Right ventricle myocardium superior (tissue), 1 donor: ENCODE results near the gene ZFP57. TPM values are rescaled to one million over a fixed set of nuclear protein-coding genes. Genes with fewer than 3 reads are reported as not detected.

Source experiments
- ATAC-seq: fragments of 200-7000 bp; cut with Tn5 transposase; one replicate; pipeline ENCODE4 v1.9.1; 2020; ENCODE audit warnings: mild to moderate bottlenecking; ENCODE audit not compliant: poor library complexity
- DNase-seq: peaks from one replicate; pipeline ENCODE4 v3.0.0-alpha.2; 2020
- intact Hi-C: fragments of 100-400 bp; cut with DNase I; formaldehyde crosslinking; loops from one replicate; pipeline ENCODE4 v1.11.2; 2022
- long read RNA-seq: library from polyadenylated mRNA; unstranded; transcript quantifications from one replicate; pipeline ENCODE4 v2.0.0, GENCODE V29; 2021
- total RNA-seq: library from RNA; stranded (reverse); fragmentation: NEBNext Ultra II Directional; extraction: Animal tissue kit (Norgen Biotek cat#: 25700); gene quantifications from one replicate; pipeline ENCODE4 v1.2.1, GENCODE V29; 2021
- donor health status: DM: no; HTN: yes; CAD: no; lungs with severe emphysema.

ZFP57 gene
- not detected for total RNA-seq
- long read RNA-seq: 0 reads

DNA sequence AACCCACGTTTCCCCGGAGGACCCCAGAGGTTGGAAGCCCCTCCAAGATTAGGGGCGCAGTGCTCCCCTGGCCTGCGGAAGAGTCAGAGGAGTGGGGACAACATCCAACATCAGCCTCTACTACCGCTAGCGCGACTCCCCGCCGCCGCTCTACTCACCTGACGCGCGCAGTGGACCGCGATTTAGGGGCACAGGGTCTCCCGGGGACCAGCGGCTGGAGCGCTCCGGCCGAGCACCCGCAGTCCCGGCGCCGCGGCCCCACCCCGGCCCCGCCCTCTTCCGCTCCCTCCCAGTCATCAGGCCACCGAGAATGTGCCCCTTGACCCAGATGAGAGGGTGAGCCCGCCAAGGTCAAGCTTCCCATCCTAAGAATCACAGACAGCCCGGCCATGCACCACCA lies at the start of gene ZFP57:
Gene ZFP57, minus strand, starts transcription at position 249 of the 400 bp plus-strand sequence. CDS start 4,149 bp downstream, outside the sequence.
- ATAC-seq (no peak), DNase-seq (no peak)
- intact Hi-C loops: no loop called here

DNA sequence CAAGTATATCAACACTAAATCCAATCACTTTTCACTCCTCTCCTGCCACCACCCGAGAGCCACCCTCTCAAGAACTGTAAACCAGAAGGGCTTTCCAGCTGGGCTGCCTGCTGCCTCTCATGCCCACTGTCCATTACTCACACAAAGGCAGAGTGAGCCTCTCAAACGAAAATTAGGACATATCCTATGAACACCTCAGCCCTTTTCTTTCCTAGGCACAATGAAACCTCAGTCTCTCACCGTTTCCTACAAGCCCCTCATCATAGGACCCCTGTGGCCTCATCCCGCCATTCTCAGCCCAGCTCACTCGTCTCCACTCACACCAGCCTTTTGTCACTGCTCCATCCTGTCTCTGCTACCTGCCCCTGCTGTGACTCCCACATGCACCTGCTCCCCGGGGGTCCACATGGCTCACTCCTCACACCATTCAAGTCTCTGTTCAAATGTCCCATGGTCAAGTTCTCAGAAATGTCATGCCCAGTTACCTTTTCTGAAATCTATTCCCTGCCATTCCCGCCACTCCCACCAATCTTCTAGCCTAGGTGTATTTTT lies 49.7 kb upstream of the ZFP57 start:
- ATAC-seq: no peak
- intact Hi-C loops: no loop called here
- no peak for DNase-seq

DNA sequence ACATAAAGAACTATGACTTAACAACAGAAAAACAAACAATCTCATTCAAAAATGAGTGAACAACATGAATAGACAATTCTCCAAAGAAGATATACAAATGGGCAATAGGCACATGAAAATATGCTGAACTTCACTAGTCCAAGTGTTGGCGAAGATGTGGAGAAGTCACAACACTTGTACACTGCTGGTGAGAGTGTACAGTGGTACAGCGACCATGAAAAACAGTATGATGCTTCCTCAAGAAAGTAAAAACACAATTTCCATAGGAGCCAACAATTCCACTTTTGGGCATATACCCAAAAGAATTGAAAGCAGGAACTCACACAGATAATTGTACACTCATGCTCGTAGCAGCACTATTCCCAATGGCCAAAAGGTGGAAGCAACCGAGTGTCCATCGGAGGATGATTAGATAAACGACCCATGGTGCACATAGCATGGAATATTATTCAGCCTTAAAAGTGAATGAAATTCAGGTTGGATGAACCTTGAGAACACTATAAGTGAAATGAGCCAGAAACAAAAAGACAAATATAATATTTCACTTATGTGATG lies 48.9 kb upstream of the ZFP57 start:
- intact Hi-C loops: no loop called here
- no peak for ATAC-seq
- DNase-seq: no peak

DNA sequence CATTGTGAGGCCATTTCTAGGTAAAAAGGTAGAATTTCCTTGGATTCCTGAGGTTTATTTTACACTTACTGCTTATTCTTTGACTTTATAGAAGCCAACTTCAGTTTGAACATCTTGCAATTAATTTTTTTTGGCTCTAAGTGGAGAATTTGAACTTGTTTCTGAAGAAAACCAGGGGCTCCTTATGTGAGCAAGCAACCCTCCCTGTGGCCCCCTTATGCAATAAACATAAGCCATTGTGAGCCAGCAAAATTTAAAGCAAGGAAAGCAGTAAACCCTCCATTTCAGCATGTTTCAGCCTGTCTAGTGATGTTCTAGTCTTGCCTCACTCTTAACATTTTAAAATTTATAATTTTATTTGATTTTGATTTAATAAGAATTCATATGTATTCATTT lies 47.9 kb upstream of the ZFP57 start:
- DNase-seq (no peak), ATAC-seq (no peak)
- intact Hi-C loops: no loop called here

GRCh38 chr6:29728173-29728874 lies 47.4 kb upstream of the ZFP57 start:
- no peak for ATAC-seq

GRCh38 chr6:29727637-29728036 lies 46.7 kb upstream of the ZFP57 start:
- ATAC-seq: no peak
- intact Hi-C loops: no loop called here

More at GRCh38 chr6:29728173-29728874, 47.4 kb upstream of the ZFP57 start:
- intact Hi-C loops: no loop called here
- DNase-seq: no peak

GRCh38 chr6:29726571-29727194 lies 45.7 kb upstream of the ZFP57 start:
- DNase-seq (no peak), ATAC-seq (no peak)
- intact Hi-C loops: no loop called here

More at GRCh38 chr6:29727637-29728036, 46.7 kb upstream of the ZFP57 start:
- DNase-seq: no peak

DNA sequence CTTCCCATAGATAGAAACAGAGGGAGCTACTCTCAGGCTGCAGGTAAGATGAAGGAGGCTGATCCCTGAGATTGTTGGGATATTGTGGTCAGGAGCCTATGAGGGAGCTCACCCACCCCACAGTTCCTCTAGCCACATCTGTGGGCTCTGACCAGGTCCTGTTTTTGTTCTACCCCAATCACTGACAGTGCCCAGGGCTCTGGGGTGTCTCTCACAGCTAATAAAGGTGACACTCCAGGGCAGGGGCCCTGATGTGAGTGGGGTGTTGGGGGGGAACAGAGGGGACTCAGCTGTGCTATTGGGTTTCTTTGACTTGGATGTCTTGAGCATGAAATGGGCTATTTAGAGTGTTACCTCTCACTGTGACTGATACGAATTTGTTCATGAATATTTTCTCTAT lies 45.0 kb upstream of the ZFP57 start:
- ATAC-seq (no peak), DNase-seq (no peak)
- intact Hi-C loops: no loop called here

- DNase-seq (no peak), ATAC-seq (no peak)
- intact Hi-C loops: no loop called here
Measured at GRCh38 chr6:29724937-29725869, 44.3 kb upstream of the ZFP57 start.

GRCh38 chr6:29723666-29724588 lies 43.0 kb upstream of the ZFP57 start:
- ATAC-seq: peak; percentile 77
- intact Hi-C loops: no loop called here
- peak; percentile 70 for DNase-seq

DNA sequence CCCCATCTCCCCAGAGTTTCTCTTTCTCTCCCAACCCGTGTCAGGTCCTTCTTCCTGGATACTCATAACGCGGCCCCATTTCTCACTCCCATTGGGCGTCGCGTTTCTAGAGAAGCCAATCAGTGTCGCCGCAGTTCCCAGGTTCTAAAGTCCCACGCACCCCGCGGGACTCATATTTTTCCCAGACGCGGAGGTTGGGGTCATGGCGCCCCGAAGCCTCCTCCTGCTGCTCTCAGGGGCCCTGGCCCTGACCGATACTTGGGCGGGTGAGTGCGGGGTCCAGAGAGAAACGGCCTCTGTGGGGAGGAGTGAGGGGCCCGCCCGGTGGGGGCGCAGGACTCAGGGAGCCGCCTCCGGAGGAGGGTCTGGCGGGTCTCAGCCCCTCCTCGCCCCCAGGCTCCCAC lies 42.3 kb upstream of the ZFP57 start, which contains the start of gene HLA-F:
Gene HLA-F, plus strand, starts transcription at position 173 of the 404 bp plus-strand sequence. Its CDS starts 30 bp downstream, at position 203.
- intact Hi-C loops: no loop called here
- peak; percentile 99 for ATAC-seq
- DNase-seq: peak; percentile 90

DNA sequence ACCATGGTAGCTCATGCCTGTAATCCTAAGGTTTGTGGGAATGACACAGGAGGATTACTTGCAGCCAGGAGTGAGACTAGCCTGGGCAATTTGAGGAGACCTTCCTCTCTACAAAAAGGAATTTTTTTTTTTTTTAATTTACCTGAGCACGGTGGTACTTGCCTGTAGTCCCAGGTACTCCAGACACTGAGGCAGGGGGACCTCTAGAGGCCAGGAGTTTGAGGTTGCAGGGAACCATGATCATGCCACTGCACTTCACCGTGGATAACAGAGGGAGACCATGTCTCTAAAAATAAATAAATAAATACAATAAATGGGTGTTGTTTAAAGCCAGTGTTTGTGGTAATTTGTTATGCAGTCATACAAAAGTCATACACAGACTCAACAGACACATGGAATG lies 39.9 kb upstream of the ZFP57 start:
- no peak for ATAC-seq
- DNase-seq: no peak
- intact Hi-C loops: no loop called here

GRCh38 chr6:29710281-29710941 lies 29.5 kb upstream of the ZFP57 start:
- intact Hi-C loops: no loop called here
- DNase-seq (no peak), ATAC-seq (no peak)

DNA sequence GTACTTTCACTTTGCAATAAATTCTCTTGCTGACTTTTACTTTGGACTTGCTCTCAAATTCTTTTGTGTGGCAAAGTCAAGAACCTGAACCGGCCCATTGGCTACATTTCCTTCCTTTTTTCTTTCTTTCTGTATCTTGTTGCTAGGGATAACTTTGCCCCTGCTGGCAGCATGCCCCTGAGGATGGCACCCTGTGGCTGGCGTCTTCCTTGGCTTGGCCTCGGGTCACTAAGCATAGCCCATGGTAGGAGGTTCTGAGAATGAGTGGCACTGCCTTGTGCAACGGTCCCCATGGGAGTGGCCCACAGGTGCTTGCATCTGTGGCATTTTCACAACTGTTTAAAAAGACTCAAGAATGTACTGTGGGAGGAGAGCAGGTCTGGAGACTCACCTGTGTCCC lies 28.2 kb upstream of the ZFP57 start:
- intact Hi-C loops: loop anchor here (10.0 kb wide), 2 partner anchors 46 to 306 kb away; no protein-coding TSS in a partner anchor
- no peak for ATAC-seq
- DNase-seq: no peak

DNA sequence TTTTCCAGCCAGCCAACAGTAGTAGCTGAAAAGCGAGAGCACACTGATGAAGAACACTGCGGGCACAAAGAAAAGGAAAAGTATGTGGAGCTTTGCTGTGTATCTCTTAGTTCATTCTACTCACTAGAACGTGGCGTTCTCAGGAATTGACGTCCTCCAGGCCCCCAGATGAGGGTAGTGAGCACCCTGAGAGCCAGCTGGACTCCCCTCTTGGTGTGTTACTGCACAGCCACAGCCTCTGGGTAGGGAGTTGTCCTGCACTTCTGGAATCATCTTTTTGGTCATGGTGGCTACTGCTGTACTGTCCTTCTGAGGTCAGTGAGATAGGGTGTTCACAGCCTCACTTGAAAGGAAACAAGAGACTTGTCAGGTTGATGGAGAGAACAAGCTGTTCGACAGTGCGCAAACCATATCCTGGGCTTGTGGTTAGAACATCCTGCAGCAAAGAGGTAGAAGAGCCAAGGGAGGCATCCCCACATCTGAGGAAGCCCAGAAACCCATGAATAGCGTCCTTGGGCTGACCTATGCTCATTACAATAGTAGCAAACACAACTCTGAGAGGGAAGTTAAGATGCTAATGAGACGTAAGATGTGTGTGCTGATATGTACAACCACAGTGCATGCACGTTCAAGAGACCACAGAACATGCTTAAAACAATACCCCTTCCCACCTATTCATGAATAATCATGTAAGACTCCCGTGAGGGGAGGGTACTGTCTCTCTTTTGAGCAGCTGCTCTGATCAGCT lies 27.7 kb upstream of the ZFP57 start:
- DNase-seq: no peak
- intact Hi-C loops: loop anchor here (10.0 kb wide), 2 partner anchors 46 to 306 kb away; no protein-coding TSS in a partner anchor
- ATAC-seq: no peak
